Muscle of back (tissue), 11 donors: ENCODE data around the gene PEX11G. TPM values are rescaled to one million over a fixed set of nuclear protein-coding genes. Genes with fewer than 3 reads are reported as not detected.
A peak's percentile ranks its signal among the peaks of the same experiment; 100 is the strongest.
"Not testable (repeated sequence)": the region's sequence is repeated elsewhere in the genome, so short reads cannot be mapped to it uniquely, and the experiment has no call there.

ENCODE experiments used
- DNase-seq, 3 donors: peaks; one replicate each; pipeline versions ENCODE4 v3.0.0 to v3.0.0-alpha.2; 2013
- polyA plus RNA-seq, 10 donors: library from polyadenylated mRNA; unstranded; fragments of 120-200 nt; gene quantifications; one replicate each; pipeline ENCODE4 v1.2.1, GENCODE V29; 2013; ENCODE audit not compliant: insufficient read length in 10 of 10

Gene PEX11G
- polyA plus RNA-seq, 10 donors, result 1.9 to 3.6 (median 2.4) TPM

DNA sequence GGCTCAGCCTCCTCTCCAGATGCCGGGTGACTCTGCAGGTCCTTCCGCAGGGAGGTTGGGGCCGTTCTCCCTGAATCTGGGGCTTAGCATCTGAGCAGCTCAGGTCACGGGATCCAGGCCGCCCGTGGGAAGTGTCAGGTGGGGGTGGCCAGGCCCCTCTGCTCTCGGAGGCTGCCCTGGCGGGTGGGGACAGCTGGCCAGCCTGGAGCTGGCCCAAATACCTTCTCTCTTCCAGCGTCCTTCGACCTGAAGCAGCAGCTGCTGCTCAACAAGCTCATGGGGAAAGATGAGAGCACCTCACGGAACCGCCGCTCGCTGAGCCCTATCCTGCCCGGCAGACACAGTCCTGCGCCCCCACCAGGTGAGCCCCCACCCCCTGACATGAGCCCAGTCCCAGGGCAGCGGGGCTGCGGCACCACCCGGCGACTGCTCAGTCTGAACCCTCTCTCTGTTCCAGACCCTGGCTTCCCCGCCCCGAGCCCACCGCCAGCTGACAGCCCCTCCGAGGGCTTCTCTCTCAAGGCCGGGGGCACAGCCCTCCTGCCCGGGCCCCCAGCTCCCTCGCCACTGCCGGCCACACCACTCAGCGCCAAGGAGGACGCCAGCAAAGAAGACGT, 19.1 kb downstream of the PEX11G start:
- DNase-seq, result no peak

GRCh38 chr19:7468840-7469239, 20.0 kb downstream of the PEX11G start:
- no peak for DNase-seq

DNA sequence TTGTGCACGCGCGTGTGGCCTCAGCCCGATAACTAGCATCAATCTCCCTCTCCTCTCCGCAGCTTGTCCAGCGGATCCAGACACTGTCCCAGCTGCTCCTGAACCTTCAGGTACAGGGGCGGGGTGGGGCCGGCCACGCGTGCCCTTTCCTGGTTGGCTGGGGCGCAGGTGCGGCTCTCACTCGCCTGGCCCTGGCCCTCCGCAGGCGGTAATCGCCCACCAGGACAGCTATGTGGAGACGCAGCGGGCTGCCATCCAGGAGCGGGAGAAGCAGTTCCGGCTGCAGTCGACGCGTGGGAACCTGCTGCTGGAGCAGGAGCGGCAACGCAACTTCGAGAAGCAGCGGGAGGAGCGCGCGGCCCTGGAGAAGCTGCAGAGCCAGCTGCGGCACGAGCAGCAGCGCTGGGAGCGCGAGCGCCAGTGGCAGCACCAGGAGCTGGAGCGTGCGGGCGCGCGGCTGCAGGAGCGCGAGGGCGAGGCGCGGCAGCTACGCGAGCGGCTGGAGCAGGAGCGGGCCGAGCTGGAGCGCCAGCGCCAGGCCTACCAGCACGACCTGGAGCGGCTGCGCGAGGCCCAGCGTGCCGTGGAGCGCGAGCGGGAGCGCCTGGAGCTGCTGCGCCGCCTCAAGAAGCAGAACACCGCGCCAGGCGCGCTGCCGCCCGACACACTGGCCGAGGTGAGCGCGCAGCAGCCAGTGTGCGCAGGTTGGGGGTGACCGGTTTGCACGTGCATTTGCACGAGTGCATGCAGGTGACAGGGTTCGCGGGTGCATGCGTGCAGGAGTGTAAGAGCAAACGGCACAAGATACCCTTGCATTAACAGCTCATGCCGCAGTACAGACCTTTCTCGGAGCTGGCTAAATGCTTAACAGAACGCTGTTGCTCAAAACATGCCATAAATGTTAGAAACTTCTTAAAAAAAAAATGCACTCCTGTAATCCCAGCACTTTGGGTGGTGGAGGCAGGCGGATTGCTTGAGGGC, 21.5 kb downstream of the PEX11G start:
- DNase-seq, result no peak

GRCh38 chr19:7463575-7463974, 25.3 kb downstream of the PEX11G start:
- no peak for DNase-seq

DNA sequence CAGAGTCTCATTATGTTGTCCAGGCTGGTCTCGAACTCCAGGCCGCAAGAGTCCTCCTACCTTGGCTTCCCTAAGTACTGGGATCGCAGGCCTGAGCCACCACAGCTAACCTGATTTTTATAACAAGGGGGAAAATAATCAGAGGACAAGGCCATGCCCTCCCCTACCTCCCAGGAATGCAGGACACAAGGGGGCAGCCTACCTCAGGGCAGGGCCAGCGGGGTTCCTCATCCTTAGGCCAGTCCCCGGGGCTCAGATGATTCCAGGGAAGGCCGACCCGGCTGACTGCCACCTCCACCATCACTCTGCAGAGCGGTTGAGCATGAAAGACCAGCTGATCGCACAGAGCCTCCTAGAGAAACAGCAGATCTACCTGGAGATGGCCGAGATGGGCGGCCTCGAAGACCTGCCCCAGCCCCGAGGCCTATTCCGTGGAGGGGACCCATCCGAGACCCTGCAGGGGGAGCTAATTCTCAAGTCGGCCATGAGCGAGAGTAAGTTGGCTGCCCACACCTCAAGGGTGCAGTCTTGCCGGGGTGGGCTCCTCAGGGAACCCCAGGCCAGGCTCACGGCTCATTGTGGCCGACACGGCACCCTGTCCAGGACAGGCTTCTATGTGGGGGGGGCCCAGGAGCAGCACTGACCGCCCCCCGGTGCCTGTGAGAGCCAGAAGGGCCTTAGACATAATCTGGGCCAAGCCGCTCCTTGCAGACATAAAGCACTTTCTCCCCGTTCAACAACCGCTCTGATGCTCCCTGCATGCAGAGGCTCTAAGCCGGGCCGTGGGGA, 26.8 kb downstream of the PEX11G start:
- no peak for DNase-seq

DNA sequence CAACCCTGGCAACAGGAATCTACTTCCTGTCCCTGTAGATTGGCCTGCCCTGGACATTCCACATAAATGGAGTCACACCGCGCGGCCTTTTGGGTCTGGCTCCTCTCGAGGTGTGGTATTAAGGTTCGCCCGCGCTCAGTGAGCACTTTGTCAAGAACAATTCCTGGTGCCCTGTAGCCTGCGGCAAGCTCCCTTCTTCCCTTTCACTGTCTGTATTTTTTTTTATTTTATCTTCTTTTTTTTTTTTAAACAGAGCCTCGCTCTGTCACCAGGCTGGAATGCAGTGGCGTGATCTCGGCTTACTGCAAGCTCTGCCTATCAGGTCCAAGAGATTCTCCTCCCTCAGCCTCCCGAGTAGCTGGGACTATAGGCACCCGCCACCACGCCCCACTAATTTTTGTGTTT, 28.3 kb downstream of the PEX11G start:
- DNase-seq, result no peak

DNA sequence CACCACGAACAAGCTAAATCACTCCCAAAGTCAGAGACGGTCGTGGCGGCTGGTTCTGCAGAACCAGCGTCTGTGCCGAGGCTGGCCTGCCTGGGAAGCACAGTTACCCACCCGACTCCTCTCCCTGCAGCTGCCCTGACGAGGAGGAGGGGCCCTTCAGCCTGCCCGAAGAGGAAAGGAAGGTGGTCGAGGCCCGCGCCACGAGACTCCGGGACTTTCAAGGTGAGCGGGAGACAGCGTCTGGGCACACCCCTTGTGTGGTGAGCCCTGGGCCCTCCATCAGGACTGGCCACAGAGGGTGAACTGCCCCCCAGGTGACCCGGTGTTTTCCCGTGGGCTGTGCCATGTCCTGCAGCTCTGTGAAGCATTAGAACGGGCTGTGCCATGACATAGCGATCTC, 29.1 kb downstream of the PEX11G start:
- no peak for DNase-seq

DNA sequence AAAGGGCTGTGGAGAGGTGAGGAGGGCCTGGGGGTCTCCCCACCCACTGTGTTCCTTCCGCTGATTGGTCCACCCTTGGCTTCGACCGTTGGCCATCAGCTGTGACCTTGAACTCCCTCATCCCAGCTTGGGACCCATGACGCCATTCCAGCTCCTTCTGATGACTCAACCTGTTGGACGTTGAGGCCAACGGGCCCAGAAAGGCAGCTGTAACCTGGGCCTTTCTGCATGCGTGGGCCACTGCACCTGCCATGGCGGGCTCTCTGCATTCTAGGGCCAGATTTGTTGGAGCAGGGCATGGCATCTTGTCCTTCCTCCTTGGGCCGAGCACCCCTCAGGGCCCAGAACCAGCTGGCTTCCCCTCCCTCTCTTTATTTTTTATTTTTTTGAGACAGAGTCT, 30.2 kb downstream of the PEX11G start:
- no peak for DNase-seq

GRCh38 chr19:7456964-7457541, 31.8 kb downstream of the PEX11G start:
- DNase-seq, result no peak

- DNase-seq, result no peak
These were observed 33.1 kb downstream of the PEX11G start for GRCh38 chr19:7455600-7456296.

DNA sequence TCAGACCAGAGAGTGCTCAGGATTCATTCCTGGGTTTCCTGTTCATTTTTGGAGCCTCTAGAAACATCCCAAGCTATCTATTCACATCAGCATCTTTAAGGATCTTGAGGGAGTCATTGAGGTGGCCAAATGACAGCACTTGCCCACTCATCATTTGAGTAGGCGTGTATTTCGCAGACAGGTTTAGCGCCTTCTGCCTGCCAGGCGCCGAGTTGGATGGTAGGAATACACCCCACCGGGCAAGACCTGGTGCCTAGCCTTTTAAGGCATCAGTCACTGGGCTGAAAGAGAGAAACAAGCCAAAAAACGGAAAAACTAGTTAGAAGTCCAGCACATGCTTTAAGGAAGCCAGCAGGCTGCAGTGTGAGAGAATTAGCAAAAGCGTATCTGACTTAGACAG, 33.8 kb downstream of the PEX11G start:
- DNase-seq, result no peak

- peak; percentile 25 to 57 (median 27) for DNase-seq
These were observed 38.3 kb downstream of the PEX11G start for GRCh38 chr19:7450243-7451223.

- not testable (repeated sequence) for DNase-seq
These were observed 39.3 kb downstream of the PEX11G start for GRCh38 chr19:7449391-7450070.

GRCh38 chr19:7447648-7448047, 41.2 kb downstream of the PEX11G start:
- no peak for DNase-seq

DNA sequence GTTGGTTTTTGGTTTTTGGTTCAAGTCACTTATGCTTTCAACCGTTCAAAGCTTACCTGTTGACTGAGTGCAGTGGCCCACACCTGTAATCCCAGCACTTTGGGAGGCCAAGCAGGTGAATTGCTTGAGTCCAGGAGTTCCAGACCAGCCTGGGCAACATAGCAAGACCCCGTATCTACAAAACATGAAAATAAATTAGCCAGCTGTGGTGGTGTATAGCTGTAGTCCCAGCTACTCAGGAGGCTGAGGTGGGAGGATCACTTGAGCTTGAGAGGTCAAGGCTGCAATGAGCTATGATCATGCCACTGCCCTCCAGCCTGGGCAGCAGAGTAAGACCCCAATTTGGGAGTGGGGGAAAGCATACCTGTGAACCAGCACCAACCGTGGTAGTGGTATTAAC, 43.7 kb downstream of the PEX11G start:
- no peak for DNase-seq

- no peak for DNase-seq
These were observed 44.8 kb downstream of the PEX11G start for GRCh38 chr19:7444042-7444441.

- DNase-seq, result peak; percentile 9 to 44 (median 36)
These were observed 46.4 kb downstream of the PEX11G start for GRCh38 chr19:7442423-7442822.

GRCh38 chr19:7441468-7442146, 47.2 kb downstream of the PEX11G start:
- no peak for DNase-seq
